Measurements from ENCODE around the gene MFAP3L.

MFAP3L gene

DNA sequence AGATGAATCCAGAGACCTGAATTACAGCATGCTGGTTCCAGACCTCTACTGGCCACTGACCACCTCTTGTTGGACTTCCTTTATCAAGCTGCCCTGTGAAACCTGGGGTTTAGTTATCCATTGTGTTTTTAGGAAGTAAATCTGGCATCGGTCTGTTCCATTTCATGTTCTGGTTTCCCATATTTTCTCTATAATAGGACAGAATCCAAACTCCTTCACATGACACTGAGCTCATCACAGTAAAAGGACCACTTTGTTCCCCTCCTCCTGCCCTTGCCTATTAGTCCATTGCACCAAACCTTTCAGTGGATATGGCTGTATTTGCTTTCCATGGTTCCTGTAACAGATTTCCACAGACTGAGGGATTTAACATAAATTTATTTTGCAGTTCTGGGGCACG, 4.0 kb downstream of the MFAP3L start:
- peak in 5 of 58 donors; percentile 19 to 64 (median 39) for DNase-seq

DNA sequence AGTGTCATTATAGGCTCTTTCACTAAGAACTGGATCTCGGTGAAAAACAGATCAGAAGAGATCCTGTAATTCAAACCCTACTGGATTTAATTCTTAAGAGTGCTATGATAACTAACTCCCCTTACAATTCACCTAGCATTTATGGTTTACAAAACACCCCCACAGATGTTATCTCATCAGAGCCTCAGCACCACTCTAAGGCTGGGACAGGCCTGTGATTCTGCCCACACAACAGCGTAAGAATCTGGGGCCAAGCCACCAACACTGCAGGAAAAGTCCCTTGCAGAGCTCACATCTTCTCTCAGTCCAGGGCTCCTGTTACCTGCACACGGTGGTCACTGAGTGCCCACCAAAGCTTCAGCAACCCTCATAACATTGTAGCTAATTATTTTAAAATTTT, 8.9 kb downstream of the MFAP3L start:
- DNase-seq: peak in 2 of 58 donors; percentile 12 to 37

DNA sequence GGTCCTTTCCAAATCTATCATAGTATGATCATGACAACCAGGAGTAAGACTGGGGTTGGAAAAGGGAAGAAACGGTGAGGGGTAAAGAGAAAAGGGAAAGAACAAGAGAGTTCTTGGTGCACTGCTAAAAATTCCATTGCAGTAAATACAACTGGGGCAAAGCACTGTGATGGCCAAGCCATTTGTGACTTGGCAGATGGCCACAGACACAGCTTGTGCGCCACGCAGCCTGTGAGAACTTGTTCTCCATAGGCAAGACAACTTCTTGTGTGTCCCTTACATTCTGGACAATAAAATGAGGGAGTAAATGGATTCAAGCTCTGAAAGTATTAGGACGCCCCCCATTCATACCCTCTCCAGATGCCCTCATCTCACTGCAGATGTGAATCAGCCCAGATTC, 10.9 kb downstream of the MFAP3L start:
- peak in 54 of 58 donors; percentile 7 to 86 (median 58) for DNase-seq

DNA sequence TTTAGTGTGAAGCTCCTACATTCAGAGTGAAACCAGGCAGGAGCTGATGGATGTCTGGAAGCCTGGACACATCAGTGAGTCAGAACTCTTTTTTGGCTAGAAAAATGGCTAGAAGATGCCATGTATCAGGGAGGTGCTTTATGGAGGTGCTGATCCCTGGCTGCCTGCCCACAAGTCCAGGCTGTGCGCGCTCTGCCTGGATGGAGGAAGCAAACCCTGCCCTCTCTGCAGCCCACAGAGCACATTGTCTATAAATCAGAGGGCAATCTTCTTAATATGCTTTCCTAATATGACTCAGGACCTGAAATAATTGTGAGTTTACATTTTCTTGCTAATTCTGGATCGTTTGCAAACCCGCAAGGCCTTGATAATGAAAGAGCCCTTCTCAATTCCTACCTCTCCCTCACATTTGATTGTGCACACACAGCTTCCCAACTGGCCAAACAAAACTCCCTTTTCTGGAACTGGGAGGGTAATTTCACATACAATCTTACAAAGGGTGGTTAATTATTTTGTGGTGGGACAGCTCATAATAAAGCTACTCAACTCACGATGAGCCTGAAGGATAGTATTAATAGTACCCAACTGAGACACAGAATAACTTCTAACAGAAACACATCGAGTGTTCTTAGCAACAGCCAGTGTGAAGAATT, 11.7 kb downstream of the MFAP3L start:
- peak in 21 of 58 donors; percentile 7 to 61 (median 27) for DNase-seq

DNA sequence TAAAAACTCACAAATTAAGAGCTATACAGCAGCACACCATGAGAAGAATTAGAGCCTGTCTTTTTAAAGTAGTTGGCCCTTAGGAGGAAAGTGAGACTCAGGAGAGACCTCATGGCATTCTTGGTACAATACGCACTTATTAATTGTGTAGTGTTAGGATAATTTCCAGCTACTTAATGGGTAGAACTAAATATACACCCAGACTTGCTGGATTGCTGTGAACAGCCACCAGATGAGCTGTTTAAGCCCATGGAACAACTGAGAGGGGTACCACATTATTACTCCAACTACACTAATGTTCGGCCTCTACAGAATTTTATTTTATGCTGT, 13.6 kb downstream of the MFAP3L start:
- DNase-seq: no peak

DNA sequence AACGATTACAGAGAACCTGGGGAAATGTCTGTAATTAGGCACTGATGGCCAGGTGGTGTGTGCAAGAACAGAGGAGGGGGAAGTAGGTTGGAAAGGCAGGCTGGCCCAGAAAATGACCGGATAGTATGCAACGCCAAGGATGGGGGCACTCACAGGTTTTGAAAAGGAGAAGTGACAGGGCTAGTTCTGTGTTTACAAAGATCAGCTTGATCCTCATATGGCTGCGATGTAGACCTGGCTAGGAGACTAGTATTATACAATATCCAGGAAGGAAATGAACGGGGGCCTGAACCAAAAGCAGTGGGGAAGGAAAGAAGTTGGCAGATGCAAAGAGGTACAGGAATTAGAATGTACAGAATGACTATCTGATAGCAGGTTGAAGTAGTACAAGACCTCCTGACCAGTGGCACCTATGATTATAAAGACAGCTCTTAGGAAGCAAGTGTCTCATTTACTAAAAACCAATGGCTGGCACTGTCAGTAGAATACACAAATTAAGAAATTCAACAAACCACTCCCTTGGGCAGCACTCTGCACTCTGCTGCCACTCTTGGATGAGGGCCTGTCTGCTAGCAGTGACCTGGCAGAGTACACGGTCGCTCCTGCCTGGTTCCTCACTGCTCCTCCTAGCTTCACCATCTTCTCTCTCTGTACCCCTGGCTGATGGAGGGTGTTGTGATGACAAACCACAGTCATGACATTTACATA, 14.1 kb downstream of the MFAP3L start:
- DNase-seq: peak in 24 of 58 donors; percentile 5 to 60 (median 33)

DNA sequence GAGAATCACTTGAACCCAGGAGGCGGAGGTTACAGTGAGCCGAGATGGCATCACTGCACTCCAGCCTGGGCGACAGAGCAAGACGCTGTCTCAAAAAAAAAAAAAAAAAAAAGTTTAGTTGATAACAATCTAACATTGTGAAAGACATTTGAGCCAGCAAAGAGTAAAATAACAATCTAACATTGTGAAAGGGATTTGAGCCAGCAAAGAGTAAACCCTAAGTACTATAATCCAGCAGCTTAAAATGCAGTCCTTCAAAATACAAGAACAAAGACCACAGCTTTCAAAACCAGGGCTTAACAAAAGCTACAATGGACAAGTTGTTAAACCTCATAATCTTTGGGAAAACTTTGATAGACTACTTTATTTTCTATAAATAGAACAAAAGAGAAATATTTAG, 16.9 kb downstream of the MFAP3L start:
- DNase-seq: no peak

DNA sequence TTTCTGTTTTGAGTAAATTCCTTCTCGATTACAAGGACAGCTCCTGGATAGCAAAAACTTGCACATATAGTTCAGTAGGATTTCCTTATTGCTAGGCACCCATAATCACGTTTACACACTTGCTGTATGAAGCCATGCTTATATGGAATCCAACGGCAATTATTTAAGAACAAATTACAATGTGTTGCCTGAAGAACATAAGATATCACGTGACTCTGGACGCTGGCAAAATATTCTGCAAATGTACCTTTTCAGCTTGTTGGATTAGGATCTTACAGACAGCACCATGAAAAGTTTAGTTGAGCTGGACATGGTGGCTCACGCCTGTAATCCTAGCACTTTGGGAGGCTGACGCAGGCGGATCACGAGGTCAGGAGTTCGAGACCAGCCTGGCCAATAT, 17.4 kb downstream of the MFAP3L start:
- DNase-seq: no peak

DNA sequence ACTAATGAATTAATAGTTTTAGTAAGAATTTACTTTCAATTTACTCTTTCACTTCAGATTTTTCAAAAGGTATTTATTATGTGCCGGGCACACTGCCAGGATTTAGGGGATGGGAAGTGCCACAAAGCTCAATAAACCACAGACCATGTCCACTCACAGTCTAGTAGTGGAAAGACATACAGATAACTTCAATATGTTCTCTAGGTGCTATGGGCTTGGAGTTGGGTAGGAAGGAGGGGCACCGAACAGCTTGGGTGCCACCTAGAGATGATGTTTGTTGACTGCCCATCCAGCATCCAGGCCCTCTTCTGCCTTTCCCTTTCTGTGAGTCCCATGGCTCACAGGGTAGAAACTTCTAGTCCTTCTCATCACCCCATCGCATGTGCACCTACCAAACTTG, 17.8 kb downstream of the MFAP3L start:
- no peak for DNase-seq

DNA sequence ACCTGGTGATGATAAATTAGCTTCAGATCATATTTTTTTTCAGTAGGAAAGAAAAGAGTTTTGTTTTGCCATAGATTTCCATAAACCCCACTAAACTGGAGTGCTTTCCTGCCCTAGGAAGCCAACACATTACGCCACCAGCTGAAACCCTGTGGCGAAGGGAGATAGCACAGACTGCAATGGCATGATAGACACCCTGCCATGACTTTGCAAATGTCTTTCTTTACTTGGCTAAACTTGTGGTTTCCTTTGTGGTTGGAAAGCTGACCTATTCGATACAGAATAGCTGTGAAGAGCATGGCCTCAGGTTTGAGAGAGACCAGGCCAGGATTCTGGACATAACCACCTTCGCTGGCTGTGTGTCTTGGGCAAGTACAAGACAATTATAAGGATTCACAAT, 19.1 kb downstream of the MFAP3L start:
- DNase-seq: no peak

DNA sequence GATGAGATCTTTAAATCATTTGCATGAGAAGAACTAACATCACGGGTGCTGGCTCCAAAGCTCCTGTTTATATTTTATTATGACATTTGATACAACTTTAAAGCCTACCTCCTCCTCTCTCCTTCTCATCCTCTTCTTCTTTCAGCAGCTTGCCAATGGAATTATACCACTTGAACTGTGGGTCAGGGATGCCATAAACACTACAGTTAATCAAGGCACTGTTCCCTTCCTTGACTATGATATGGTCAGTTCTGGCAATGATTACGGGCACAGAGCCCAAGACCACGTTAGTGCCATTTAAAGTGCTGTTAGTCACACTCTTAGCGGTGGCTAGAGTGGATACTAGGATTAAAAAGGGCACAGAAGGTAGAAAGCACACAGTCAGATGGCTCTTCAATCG, 20.7 kb downstream of the MFAP3L start:
- peak in 1 of 58 donors; percentile 33 for DNase-seq

DNA sequence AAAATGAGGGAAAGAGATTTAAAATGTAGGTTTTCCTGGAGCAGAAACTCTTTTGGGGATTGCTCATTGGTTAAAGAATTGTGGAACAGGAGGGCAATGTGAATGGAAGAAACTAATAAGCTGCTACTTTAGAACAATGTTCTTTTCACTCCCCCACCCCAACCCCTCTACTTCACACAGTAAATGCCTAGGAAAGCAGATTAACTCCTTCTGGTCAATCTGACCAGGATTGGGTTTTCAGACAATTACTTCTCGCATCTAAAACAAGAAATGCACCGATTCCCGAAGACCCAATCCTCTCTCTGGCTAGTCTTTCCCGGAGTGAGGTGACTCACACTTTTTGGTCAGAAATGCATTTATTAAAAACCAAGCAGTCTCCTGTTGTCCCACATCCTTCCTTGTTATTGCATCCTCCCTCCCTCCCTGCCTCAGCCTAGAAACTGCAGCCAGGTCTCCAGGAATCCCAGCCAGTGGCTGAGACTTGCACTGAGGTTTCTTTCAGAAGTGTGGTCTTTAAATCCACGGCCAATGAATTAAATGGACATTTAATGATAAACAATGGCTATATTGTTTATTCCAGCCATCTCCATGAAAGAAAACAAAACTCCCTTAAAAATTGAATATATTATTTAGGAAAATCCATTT, 21.4 kb downstream of the MFAP3L start:
- DNase-seq: peak in 13 of 58 donors; percentile 16 to 64 (median 29)

DNA sequence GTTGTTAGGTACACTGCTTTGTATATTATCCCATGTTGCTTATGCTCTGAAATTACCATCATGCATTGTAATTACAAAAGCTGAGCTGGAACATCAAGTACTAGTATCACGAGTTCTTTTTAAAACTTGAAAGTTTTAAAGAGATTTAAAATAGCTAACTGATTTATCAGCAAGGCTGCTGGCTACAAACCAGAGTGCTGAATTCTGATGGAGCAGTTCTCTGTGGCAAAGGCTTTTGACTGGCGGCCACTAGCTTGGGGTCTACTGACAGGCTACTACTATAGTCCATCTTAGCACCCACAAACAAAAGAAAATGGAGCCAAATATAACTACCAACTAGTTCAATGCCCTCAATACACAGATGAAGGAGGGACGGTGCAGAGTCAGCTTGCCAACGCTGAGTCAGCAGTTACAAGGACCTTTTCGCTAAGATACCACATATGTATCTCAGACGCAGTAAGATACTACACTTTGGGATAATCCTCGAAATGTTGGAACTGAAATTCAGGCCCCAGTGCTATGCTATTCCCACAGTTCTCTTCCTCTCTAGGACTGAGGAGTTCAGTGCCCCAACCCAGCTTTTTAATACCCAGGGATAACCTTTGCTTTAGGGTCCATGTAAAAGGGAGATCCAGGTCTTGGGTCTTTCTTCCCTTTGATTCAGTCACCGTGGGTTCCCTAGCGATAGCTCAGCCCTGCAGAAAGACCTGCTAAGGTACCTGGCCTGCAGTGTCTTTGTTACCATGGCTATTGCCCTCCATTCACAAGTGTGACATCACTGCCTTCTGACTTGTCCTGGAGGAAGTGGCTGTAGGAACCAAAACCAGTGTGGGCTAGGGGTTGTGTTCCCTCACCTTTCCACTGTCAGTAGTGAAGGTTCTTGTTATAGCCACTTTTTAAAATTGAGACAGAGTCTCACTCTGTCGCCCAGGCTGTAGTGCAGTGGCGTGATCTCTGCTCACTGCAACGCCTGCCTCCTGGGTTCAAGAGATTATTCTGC, 22.8 kb downstream of the MFAP3L start:
- no peak for DNase-seq

DNA sequence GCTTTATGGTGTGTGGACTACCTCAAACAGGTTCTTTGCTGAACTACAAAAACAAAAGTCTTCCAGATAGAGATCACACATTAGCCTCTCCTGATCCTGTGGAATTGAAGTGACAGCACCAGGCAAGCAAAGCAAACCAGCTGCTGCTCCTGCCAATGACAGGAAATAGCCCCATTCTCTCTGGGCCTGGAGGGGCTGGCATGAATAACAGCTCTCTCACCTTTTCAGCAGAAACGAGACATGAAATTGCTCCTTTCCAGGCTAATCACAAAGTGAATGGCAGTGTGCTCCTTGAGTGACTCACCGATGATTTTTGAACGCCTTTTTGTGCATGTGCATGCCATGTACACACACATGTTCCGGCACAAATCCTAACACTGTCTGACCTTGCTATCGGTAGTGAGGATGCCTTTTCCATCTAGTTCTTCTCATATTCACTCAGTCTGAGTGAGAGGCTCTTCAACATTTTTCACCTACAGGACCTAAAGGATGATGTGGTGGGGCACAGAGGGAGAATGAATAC, 24.4 kb downstream of the MFAP3L start:
- DNase-seq: no peak

DNA sequence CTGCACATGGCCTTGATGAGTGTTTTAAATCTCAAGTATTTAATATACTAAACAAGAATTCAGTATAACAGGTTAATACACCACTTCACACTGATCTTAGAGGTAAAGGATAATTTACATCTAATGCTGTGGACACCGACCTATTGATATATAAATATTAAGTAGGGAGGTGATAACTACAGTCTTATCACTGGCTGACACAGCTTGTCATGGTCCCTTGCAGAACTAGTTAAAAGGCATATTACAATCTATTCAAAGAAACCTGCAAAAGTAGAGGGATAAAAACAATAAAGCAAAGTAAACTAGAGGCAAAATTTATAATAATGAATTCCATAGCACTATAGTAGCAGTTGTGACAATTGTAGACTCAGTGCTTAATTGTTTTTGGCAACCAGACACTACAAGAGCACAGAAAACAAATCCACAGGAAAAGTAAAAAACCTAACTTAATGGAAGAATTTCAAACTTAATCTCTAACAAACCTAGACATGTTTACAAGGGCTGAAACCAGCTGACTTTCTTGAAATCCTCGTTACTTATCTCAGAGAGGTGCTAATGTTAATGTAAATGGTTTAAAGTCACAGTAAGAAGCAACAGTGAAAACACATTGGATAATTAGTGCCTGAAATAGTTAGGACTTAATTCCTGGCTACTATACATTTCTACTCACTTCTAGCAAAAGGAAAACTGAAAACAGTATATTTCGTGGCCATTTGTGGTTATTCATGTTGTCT, 25.0 kb downstream of the MFAP3L start:
- DNase-seq: no peak

DNA sequence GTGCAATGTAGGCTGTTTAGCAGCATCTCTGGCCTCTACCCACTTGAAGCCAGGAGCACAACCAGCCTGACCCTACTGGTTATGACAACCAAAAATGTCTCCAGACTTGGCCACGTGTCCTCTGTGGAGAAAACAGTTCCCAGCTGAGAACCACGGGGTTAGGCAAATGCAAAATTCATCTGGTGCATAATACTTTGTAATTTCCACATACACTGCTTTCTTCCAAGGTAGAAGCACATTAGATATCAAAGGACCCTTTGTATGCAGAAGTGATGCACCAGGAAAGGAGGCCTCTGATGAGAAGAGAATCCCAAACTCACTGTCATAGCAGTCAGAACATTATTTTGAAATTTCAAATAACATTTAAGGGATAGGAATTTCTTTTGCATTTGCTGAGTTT, 26.3 kb downstream of the MFAP3L start:
- DNase-seq: no peak

DNA sequence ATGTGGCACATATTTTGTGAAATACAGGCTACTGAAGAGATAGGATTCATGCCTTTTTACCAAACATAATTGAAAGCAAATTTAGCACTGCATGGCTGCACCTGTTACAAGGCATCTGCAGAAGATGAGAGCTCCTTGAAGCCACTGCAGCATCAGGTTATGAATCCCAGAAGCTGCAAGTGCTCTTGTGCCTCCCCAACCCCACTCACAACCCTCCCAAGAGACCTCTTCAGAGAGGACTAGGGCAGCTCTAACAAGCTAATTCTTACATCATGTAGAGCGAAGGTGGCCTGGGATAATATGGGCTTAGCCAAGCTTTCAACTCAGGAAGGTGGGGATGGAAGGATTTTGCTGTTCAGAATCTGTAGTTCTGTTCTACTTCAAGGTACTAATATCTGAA, 27.2 kb downstream of the MFAP3L start:
- no peak for DNase-seq

DNA sequence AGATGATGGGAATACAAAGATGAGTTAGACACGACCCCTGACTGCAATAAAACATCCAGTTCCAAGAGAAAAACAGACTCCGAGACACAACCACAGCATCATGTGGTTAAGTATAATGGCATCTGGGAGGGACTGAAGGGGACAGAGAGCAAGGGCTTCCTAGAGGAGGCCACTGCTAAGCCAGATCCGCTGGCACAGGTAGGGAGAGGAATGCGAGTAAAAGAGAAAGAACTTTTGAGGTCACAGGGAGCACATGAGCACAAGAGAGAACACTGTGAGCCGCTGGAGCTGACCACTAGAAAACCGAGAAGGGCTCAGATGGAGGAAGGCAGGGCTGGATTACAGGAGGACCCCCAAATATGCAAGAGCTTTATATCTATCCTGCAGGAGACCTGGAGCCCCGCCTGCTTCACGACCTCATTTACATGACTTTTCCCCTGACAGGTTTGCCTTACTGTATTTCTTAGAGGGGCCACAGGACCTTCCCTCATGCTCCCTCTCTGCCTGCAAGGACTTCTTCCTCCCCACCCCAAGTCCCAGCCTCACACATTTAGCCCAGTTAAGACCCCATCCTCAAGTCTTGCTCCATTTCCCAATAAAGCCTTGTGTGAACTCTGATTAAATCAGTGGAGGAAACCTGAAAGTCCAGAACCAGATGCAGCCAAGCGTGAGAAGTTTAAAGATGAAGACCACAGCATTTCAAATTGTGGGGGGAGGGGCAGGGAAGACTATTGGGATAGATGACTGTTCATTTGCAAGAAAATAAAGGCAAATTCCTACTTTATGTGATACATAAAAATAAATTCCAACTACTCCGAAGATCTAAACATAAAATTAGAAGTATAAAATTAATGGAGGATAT, 29.6 kb downstream of the MFAP3L start:
- no peak for DNase-seq

DNA sequence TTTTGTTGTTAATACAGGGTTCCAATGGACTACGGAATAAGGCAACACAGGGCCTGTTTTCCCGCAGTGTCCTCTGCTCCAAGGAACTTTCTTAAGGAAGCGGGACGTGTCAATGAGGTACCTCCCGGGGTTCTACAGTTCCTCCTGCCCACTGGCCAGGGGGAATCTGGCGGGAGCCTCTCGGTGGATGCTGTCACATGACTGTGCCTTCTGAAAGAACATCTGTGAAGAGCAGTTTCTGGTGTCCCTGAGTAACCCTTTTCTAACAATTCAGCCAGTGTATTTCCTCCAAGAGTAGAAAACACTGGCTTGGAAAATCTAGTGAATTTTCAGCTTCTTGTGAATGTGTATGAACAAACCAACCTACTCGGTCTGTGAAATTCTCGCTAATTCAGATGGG, 32.7 kb downstream of the MFAP3L start:
- peak in 54 of 58 donors; percentile 12 to 93 (median 61) for DNase-seq

Data from anterior cingulate cortex (tissue), 58 donors.